GM12801 (cell line): ENCODE data around the gene STPG2.

ENCODE experiments used
- CTCF ChIP-seq: IDR thresholded peaks from one replicate; pipeline ENCODE4 v1.5.1; 2011; ENCODE audit warnings: control low read depth; ENCODE audit not compliant: insufficient read length; ENCODE audit errors: extremely low read depth

The STPG2 gene

GRCh38 chr4:98027827-98028226 lies 115.4 kb downstream of the STPG2 start:
- TF ChIP-seq CTCF: no peak

DNA sequence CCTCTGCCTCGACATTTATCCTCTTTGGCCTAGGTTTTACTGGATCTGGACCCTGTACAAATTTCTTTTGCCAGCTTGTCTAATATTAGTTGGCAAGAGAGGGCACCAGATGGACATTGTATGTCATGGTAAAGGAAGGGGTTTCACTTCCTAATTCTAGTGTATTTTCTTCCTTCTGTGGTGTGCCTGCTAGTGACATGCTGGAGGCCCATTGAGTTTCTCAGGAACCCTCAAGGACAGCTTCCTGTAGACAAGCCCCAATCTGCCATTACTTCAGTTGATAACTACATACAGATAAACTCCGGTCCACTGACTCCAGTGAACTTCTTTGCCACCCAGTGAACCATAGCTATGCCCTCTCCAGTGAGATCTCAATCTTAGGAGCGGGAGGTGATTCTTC lies 116.9 kb downstream of the STPG2 start:
- TF ChIP-seq CTCF: no peak

DNA sequence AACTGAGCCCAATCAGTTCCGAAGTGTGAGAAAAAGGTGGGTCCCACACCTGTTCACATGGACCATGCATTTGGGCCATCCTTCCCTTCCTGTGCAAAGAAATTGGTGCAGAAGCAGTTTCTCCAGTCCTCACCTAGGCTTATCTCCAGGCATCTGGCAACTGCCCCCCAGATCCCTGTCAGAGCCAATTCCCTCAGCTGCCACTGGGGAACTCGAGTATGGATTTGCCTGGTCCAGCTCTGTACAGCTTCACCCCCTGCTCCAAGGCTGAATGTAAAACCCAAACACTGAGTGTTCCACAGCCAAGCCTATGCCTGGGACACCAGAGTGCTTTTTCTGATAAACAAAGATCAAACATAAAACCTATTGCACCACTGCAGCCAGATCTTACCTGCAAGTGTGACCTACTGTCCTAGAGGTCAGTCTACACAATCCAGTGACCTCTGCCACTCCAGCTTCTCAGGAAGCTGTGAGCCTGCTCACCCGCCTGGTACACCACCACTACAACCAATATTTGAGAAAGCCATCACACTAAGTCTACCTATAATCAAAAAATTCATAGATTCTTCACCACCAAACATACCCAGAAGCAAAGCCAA lies 136.4 kb downstream of the STPG2 start:
- TF ChIP-seq CTCF: no peak

- TF ChIP-seq CTCF: no peak
Observed at GRCh38 chr4:98006060-98006459, 137.2 kb downstream of the STPG2 start.

- TF ChIP-seq CTCF: no peak
Observed at GRCh38 chr4:98000940-98001339, 142.3 kb downstream of the STPG2 start.

GRCh38 chr4:97998203-97998602 lies 145.1 kb downstream of the STPG2 start:
- no peak for TF ChIP-seq CTCF

GRCh38 chr4:97994765-97995465 lies 148.4 kb downstream of the STPG2 start:
- no peak for TF ChIP-seq CTCF
